Measurements from ENCODE around the gene UNC13A.

Gene UNC13A

DNA sequence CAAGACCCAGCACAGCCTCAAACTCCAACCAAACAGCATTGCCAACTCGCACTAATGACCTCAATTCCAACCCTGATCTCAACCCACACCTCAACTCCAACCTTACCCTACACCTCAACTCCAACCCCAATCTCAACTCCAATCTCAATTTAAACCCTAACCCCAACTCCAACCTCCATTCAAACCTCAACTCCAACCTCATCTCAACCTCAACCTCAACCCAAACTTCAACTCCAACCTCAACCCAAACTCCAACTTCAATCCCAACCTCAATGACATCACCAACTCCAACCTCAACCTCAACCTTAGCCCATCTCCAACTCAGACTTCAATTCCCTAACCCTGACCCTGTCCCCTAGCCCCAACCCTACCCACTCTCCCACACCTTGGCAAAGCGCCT lies 58.4 kb downstream of the UNC13A start:
- TF ChIP-seq POLR2AphosphoS5 (IDR thresholded peaks at IDR 0.05; ENCODE audit: low read depth) (no peak), GABPA (IDR thresholded peaks at IDR 0.05; ENCODE audit: low read depth) (no peak), SPI1 (IDR thresholded peaks at IDR 0.05; ENCODE audit: borderline replicate concordance, low read depth) (no peak)
- TF ChIP-seq, protein P1, sequence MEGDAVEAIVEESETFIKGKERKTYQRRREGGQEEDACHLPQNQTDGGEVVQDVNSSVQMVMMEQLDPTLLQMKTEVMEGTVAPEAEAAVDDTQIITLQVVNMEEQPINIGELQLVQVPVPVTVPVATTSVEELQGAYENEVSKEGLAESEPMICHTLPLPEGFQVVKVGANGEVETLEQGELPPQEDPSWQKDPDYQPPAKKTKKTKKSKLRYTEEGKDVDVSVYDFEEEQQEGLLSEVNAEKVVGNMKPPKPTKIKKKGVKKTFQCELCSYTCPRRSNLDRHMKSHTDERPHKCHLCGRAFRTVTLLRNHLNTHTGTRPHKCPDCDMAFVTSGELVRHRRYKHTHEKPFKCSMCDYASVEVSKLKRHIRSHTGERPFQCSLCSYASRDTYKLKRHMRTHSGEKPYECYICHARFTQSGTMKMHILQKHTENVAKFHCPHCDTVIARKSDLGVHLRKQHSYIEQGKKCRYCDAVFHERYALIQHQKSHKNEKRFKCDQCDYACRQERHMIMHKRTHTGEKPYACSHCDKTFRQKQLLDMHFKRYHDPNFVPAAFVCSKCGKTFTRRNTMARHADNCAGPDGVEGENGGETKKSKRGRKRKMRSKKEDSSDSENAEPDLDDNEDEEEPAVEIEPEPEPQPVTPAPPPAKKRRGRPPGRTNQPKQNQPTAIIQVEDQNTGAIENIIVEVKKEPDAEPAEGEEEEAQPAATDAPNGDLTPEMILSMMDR (IDR thresholded peaks at IDR 0.05; ENCODE audit: insufficient read depth, low read length) = no peak
- TF ChIP-seq, protein P2, sequence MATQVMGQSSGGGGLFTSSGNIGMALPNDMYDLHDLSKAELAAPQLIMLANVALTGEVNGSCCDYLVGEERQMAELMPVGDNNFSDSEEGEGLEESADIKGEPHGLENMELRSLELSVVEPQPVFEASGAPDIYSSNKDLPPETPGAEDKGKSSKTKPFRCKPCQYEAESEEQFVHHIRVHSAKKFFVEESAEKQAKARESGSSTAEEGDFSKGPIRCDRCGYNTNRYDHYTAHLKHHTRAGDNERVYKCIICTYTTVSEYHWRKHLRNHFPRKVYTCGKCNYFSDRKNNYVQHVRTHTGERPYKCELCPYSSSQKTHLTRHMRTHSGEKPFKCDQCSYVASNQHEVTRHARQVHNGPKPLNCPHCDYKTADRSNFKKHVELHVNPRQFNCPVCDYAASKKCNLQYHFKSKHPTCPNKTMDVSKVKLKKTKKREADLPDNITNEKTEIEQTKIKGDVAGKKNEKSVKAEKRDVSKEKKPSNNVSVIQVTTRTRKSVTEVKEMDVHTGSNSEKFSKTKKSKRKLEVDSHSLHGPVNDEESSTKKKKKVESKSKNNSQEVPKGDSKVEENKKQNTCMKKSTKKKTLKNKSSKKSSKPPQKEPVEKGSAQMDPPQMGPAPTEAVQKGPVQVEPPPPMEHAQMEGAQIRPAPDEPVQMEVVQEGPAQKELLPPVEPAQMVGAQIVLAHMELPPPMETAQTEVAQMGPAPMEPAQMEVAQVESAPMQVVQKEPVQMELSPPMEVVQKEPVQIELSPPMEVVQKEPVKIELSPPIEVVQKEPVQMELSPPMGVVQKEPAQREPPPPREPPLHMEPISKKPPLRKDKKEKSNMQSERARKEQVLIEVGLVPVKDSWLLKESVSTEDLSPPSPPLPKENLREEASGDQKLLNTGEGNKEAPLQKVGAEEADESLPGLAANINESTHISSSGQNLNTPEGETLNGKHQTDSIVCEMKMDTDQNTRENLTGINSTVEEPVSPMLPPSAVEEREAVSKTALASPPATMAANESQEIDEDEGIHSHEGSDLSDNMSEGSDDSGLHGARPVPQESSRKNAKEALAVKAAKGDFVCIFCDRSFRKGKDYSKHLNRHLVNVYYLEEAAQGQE (IDR thresholded peaks at IDR 0.05; ENCODE audit: insufficient replicate concordance, low read depth) = no peak
- Histone ChIP-seq H3K4me3 (replicated peaks; ENCODE audit: insufficient read depth, low read length) (no peak overlapping the region), H3K27me3 (ENCODE audit: insufficient read depth, poor library complexity, severe bottlenecking) (no peaks in the 10 kb centered on the region), H3K27ac (replicated peaks) (no peak overlapping the region)
- DNase-seq (ENCODE audit: low read depth in 1 of 2, low spot score in 1 of 2) = no peak

- no peaks in the 10 kb centered on the region for H3K27me3 ChIP-seq (ENCODE audit: insufficient read depth, poor library complexity, severe bottlenecking)
- no peak for DNase-seq (ENCODE audit: low read depth in 1 of 2, low spot score in 1 of 2)
- no peak overlapping the region for H3K27ac ChIP-seq (replicated peaks)
- TF ChIP-seq GABPA (IDR thresholded peaks at IDR 0.05; ENCODE audit: low read depth) (no peak), POLR2AphosphoS5 (IDR thresholded peaks at IDR 0.05; ENCODE audit: low read depth) (no peak), SPI1 (IDR thresholded peaks at IDR 0.05; ENCODE audit: borderline replicate concordance, low read depth) (no peak)
- TF ChIP-seq, protein P2 (IDR thresholded peaks at IDR 0.05; ENCODE audit: insufficient replicate concordance, low read depth) = no peak
- TF ChIP-seq, protein P1 (IDR thresholded peaks at IDR 0.05; ENCODE audit: insufficient read depth, low read length) = no peak
- no peak overlapping the region for H3K4me3 ChIP-seq (replicated peaks; ENCODE audit: insufficient read depth, low read length)
Measured at GRCh38 chr19:17627921-17628320, 60.2 kb downstream of the UNC13A start.

DNA sequence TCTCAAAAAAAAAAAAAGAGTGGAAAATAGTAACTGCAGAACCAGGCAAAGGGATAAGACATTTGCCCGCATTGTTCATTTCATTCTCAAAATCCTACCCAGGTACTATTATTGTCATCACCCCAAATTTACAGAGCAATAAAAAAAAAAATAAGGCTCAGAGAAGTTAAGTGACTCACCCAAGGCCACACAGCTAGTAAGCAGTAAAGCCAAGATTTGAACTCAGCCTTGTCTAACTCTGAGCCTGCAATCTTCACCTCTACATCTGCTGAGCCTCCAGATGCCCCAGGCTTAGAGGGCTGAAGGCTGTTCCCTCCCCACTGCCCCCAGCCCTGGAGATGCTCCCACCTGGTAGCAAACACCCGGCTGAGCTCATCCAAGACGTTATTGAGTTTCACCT lies 61.0 kb downstream of the UNC13A start:
- H3K4me3 ChIP-seq (replicated peaks; ENCODE audit: insufficient read depth, low read length) = no peak overlapping the region
- no peak overlapping the region for H3K27ac ChIP-seq (replicated peaks)
- DNase-seq (ENCODE audit: low read depth in 1 of 2, low spot score in 1 of 2) = no peak
- no peaks in the 10 kb centered on the region for H3K27me3 ChIP-seq (ENCODE audit: insufficient read depth, poor library complexity, severe bottlenecking)
- TF ChIP-seq, protein P1 (IDR thresholded peaks at IDR 0.05; ENCODE audit: insufficient read depth, low read length) = no peak
- TF ChIP-seq, protein P2 (IDR thresholded peaks at IDR 0.05; ENCODE audit: insufficient replicate concordance, low read depth) = no peak
- no peak for TF ChIP-seq SPI1 (IDR thresholded peaks at IDR 0.05; ENCODE audit: borderline replicate concordance, low read depth)
- no peak for TF ChIP-seq GABPA (IDR thresholded peaks at IDR 0.05; ENCODE audit: low read depth)
- TF ChIP-seq POLR2AphosphoS5 (IDR thresholded peaks at IDR 0.05; ENCODE audit: low read depth) = no peak

Measured in HL-60 (cell line).